Body of pancreas (tissue), 4 donors: ENCODE measurements around the gene ERC2. TPM values are rescaled to one million over a fixed set of nuclear protein-coding genes. Genes with fewer than 3 reads are reported as not detected.

Experiments
- ATAC-seq: fragments of 150-250 bp; one replicate; pipeline ENCODE4 v1.9.1; 2016
- DNase-seq, 4 donors: peaks; one replicate each; pipeline ENCODE4 v3.0.0-alpha.2; 2019
- H3K27ac ChIP-seq, 4 donors: fragments of 200-600 bp; sonication (generic); 1 replicate in 3 of 4; 2 replicates in 1 of 4; pipeline versions ENCODE4 v1.5.1 to v1.6.1; 2016 to 2019; ENCODE audit warnings: mild to moderate bottlenecking in 1 of 4, mixed read lengths in 1 of 4, moderate library complexity in 1 of 4
- H3K27me3 ChIP-seq, 2 donors: fragments of 200-600 bp; sonication (generic); one replicate each; pipeline ENCODE4 v1.6.0; 2016; ENCODE audit warnings: mild to moderate bottlenecking in 1 of 2
- H3K36me3 ChIP-seq, 2 donors: fragments of 200-600 bp; sonication (generic); replicated peaks in 1 of 2; 2 replicates each; pipeline ENCODE4 v1.5.1; 2016; ENCODE audit warnings: low read depth in 2 of 2; ENCODE audit not compliant: insufficient read depth in 1 of 2
- H3K4me1 ChIP-seq: fragments of 200-600 bp; sonication (generic); one replicate; pipeline ENCODE4 v1.6.0; 2016
- H3K4me3 ChIP-seq, 2 donors: fragments of 200-600 bp; sonication (generic); 1 replicate in 1 of 2; 2 replicates in 1 of 2; pipeline ENCODE4 v1.5.1; 2016 to 2019
- H3K9me3 ChIP-seq, 3 donors: fragments of 200-600 bp; sonication (generic); 1 replicate in 2 of 3; 2 replicates in 1 of 3; pipeline ENCODE4 v1.5.1; 2016
- POLR2A ChIP-seq, 3 donors: fragments of 450-650 bp; IDR thresholded peaks; one replicate each; pipeline ENCODE4 v1.6.1; 2016; ENCODE audit warnings: antibody characterized with exemption in 3 of 3, mild to moderate bottlenecking in 2 of 3
- WGBS, 2 donors: methylation state at CpG; one replicate each; pipeline ENCODE4 v1.1.5; 2017; 5-methylcytosine and 5-hydroxymethylcytosine counted together
- intact Hi-C: fragments of 100-400 bp; cut with DNase I; formaldehyde crosslinking; loops from one replicate; pipeline ENCODE4 v1.15.1; 2023
- total RNA-seq, 2 donors: library from RNA; depleted of rRNA; stranded (reverse); fragments of >200 nt; gene quantifications; one replicate each; pipeline ENCODE4 v1.1.0, GENCODE V29; 2016
- TF ChIP-seq, protein P1 (sequence below), 7 experiments: fragments of 450-650 bp in 4 of 7; fragments of 200-600 bp in 3 of 7; sonication (generic) in 3 of 7; IDR thresholded peaks; one replicate each; pipeline ENCODE4 v1.5.1; 2016 to 2019; ENCODE audit warnings: antibody characterized with exemption in 7 of 7

ERC2 gene
- total RNA-seq, 2 donors from 2014 or later: 4.0 to 4.7 TPM

DNA sequence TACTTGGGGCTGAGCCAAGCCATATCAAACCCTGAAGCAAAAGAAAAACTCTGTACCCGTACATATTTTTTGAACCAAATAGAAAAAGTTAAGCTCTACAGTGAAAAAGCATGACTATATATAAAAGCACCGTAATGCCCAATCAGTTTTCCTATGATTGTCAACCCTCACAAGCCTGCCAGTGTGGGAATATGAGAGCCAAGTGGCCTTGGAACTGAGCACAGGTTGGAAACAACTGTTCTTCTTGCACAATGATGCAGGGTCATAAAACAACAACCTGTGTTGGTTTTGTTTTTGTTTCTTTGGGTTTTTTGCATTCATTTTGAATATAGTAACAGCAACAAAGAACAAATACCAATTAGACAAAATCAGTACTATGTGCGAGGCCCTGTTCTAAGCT is 3.5 kb upstream of the ERC2 start:
- Histone ChIP-seq H3K4me3 (no peak overlapping the region), H3K27ac (no peak overlapping the region), H3K27me3 (no peaks in the 10 kb centered on the region), H3K36me3 (no peaks in the 10 kb centered on the region), H3K9me3 (no peaks in the 10 kb centered on the region), H3K4me1 (peaks cover 7% of the 10 kb centered on the region)
- intact Hi-C loops: no loop called here
- TF ChIP-seq POLR2A (IDR thresholded peaks at IDR 0.05): no peak
- TF ChIP-seq, protein P1, sequence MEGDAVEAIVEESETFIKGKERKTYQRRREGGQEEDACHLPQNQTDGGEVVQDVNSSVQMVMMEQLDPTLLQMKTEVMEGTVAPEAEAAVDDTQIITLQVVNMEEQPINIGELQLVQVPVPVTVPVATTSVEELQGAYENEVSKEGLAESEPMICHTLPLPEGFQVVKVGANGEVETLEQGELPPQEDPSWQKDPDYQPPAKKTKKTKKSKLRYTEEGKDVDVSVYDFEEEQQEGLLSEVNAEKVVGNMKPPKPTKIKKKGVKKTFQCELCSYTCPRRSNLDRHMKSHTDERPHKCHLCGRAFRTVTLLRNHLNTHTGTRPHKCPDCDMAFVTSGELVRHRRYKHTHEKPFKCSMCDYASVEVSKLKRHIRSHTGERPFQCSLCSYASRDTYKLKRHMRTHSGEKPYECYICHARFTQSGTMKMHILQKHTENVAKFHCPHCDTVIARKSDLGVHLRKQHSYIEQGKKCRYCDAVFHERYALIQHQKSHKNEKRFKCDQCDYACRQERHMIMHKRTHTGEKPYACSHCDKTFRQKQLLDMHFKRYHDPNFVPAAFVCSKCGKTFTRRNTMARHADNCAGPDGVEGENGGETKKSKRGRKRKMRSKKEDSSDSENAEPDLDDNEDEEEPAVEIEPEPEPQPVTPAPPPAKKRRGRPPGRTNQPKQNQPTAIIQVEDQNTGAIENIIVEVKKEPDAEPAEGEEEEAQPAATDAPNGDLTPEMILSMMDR (IDR thresholded peaks at IDR 0.05): no peak
- WGBS, 2 donors: 54 to 57% methylated on average over 3 of the region's 3 CpGs
- DNase-seq (peak in 2 of 4 donors; percentile 20 to 28), ATAC-seq (no peak)

DNA sequence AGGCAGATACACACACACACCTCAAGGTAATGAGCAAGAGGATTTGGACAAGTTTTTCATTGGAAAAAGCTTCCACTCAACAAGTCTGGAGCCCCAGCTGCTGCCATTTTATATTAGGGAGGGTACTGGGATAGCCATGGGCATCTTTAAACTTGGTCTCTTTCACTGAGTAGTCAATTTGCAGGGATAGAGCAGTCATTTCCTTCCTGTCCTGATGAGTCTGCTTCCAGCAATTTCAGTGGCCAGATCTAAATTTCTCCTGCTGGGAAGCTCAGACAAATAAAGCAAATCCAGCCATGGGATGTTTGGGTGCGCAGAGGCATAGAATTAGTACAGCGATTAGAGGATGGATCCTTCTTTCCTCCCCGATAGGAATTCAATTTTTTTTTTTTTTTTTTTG is 874 bp upstream of the ERC2 start:
- no peak overlapping the region for H3K27ac ChIP-seq
- no peaks in the 10 kb centered on the region for H3K9me3 ChIP-seq
- TF ChIP-seq, protein P1 (IDR thresholded peaks at IDR 0.05): no peak
- TF ChIP-seq POLR2A (IDR thresholded peaks at IDR 0.05): no peak
- 73 to 84% methylated on average over 3 of the region's 3 CpGs for WGBS, 2 donors
- peaks cover 13% of the 10 kb centered on the region for H3K4me1 ChIP-seq
- no peaks in the 10 kb centered on the region for H3K27me3 ChIP-seq
- intact Hi-C loops: no loop called here
- ATAC-seq (no peak), DNase-seq (no peak)
- no peak overlapping the region for H3K4me3 ChIP-seq
- H3K36me3 ChIP-seq: no peaks in the 10 kb centered on the region

DNA sequence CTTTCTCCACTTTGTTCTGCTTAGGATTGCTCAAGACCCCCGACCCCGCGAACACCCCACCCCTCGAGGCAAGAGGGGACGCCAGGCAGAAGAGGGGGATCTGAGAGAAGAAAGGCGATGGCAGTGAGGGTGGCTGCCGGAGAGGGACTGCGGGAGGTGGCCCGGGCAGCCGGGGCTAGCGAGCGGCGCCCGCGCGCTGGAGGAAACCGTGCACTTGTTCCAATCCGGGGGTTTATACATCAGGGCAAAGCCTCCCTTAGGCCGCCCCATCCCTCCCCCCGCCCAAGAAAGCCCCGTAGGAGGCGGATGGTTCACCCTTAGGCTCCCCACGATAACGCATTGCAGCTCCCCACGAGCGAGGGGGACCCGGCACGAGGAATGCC is 475 bp downstream of the ERC2 start:
- intact Hi-C loops: no loop called here
- H3K9me3 ChIP-seq: no peaks in the 10 kb centered on the region
- no peaks in the 10 kb centered on the region for H3K27me3 ChIP-seq
- peak overlapping the region in 2 of 4 donors; percentile 24 to 58 for H3K27ac ChIP-seq
- peak; percentile 19 for ATAC-seq
- no peak for TF ChIP-seq POLR2A (IDR thresholded peaks at IDR 0.05)
- TF ChIP-seq, protein P1 (IDR thresholded peaks at IDR 0.05): no peak
- H3K36me3 ChIP-seq: no peaks in the 10 kb centered on the region
- WGBS, 2 donors: 0 to 1% methylated on average over 4 to 28 of the region's 28 CpGs
- peaks cover 13% of the 10 kb centered on the region for H3K4me1 ChIP-seq
- peak in 2 of 4 donors; percentile 15 to 21 for DNase-seq
- peak overlapping the region; percentile 39 to 65 for H3K4me3 ChIP-seq

DNA sequence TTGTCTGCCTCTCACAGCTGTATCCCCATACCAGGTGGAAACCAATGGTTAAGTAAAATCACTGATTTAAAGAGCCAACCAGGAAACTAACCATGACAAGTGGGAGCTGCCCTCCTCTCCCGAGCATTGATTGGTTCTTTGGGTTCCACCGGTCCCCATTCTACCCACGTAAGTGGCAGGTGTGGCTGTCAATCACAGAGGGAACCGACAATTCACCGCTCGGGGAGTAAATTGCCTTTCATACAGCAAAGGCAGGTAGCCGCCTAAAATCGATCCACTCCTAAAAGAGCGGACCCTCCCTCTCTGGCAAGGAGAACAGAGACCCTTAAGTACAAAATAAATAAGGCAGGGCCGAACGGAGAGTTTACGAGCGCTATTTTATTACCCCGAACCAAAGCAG is 1.2 kb downstream of the ERC2 start:
- peak; percentile 95 for ATAC-seq
- H3K27ac ChIP-seq: no peak overlapping the region
- WGBS, 2 donors: 0 to 2% methylated on average over 14 of the region's 14 CpGs

DNA sequence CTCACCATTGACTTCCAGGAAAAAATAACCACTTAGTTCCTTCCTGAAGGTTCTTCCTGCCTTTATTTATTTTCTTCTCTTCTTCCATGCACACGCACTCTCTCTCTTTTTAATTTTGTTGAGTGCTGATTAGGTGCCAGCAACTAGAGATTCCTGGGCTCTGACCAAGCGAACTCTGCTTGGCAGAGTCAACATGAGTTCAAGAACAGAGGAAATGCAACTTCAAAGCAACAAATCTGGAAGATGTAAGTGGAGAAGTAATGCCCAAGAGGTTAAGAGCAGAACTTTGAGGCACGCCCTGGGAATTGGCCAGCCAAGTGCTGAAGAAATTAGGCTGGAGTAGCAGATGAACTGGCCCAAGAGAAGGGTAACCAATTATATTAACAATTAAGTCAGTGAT is 8.5 kb downstream of the ERC2 start:
- intact Hi-C loops: no loop called here
- no peak for TF ChIP-seq POLR2A (IDR thresholded peaks at IDR 0.05)
- TF ChIP-seq, protein P1 (IDR thresholded peaks at IDR 0.05): no peak
- 72 to 81% methylated on average over 3 of the region's 3 CpGs for WGBS, 2 donors
- no peak for DNase-seq
- no peak overlapping the region for H3K27ac ChIP-seq
- no peaks in the 10 kb centered on the region for H3K9me3 ChIP-seq
- no peaks in the 10 kb centered on the region for H3K27me3 ChIP-seq
- ATAC-seq: no peak
- no peaks in the 10 kb centered on the region for H3K36me3 ChIP-seq
- no peak overlapping the region for H3K4me3 ChIP-seq
- H3K4me1 ChIP-seq: no peaks in the 10 kb centered on the region

More for the DNA sequence above, 1.2 kb downstream of the ERC2 start:
- Histone ChIP-seq H3K9me3 (no peaks in the 10 kb centered on the region), H3K4me1 (peaks cover 13% of the 10 kb centered on the region), H3K36me3 (no peaks in the 10 kb centered on the region), H3K4me3 (peak overlapping the region; percentile 39 to 65), H3K27me3 (no peaks in the 10 kb centered on the region)
- intact Hi-C loops: no loop called here
- TF ChIP-seq POLR2A (IDR thresholded peaks at IDR 0.05): peak in 1 of 3 donors; percentile 12
- TF ChIP-seq, protein P1 (IDR thresholded peaks at IDR 0.05): no peak
- DNase-seq: peak; percentile 91 to 94 (median 92)
